Measurements from ENCODE around the gene RALGAPA2. TPM values are rescaled to one million over a fixed set of nuclear protein-coding genes. Genes with fewer than 3 reads are reported as not detected.
A peak's percentile ranks its signal among the peaks of the same experiment; 100 is the strongest.

The RALGAPA2 gene
- total RNA-seq, 1 donor = 6.2 TPM

- H3K27ac ChIP-seq (ENCODE audit: low read depth, low read length) = no peak overlapping the region
- H3K79me2 ChIP-seq (ENCODE audit: insufficient read depth, low read length) = no peaks in the 10 kb centered on the region
- H3K4me1 ChIP-seq (ENCODE audit: insufficient read depth, low read length) = peaks cover 4% of the 10 kb centered on the region
- no peak overlapping the region for H3K4me2 ChIP-seq (ENCODE audit: insufficient read depth, low read length)
- H2AFZ ChIP-seq (ENCODE audit: low read length) = no peak overlapping the region
- no peak for DNase-seq (ENCODE audit: insufficient read length, low spot score, missing footprints)
- no peak overlapping the region for H3K4me3 ChIP-seq (ENCODE audit: insufficient read depth, low read length)
- H3K9me3 ChIP-seq (ENCODE audit: low read depth, low read length) = no peaks in the 10 kb centered on the region
- H4K20me1 ChIP-seq (ENCODE audit: insufficient read depth, low read length) = no peaks in the 10 kb centered on the region
- no peaks in the 10 kb centered on the region for H3K27me3 ChIP-seq (ENCODE audit: insufficient read depth, low read length)
- no peaks in the 10 kb centered on the region for H3K36me3 ChIP-seq (ENCODE audit: insufficient read depth, low read length)
- no peak for TF ChIP-seq CTCF (IDR thresholded peaks at IDR 0.05; ENCODE audit: extremely low read depth, low read depth, low read length)
Observed at GRCh38 chr20:20597966-20598365, 114.5 kb downstream of the RALGAPA2 start.

DNA sequence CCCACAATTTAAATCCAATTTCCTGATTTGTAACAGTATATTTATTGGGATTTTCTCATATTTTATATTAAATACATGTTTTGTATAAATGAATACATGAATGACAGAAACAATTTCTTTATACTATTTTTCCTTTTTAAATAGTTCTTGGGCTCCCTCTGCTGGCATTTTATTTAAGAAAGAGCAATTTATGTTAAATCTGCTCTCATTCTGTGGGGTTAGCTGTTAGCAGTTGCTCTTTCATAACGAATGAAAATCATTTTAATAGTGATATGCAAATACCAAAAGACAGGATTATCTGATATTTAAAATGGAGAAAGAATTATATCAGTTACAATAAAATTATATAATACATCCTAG is 118.3 kb downstream of the RALGAPA2 start:
- no peak overlapping the region for H3K27ac ChIP-seq (ENCODE audit: low read depth, low read length)
- no peak overlapping the region for H3K4me3 ChIP-seq (ENCODE audit: insufficient read depth, low read length)
- no peaks in the 10 kb centered on the region for H3K27me3 ChIP-seq (ENCODE audit: insufficient read depth, low read length)
- no peak for DNase-seq (ENCODE audit: insufficient read length, low spot score, missing footprints)
- H3K4me1 ChIP-seq (ENCODE audit: insufficient read depth, low read length) = peaks cover 4% of the 10 kb centered on the region
- peak; percentile 23 for TF ChIP-seq CTCF (IDR thresholded peaks at IDR 0.05; ENCODE audit: extremely low read depth, low read depth, low read length)
- no peaks in the 10 kb centered on the region for H4K20me1 ChIP-seq (ENCODE audit: insufficient read depth, low read length)
- H3K36me3 ChIP-seq (ENCODE audit: insufficient read depth, low read length) = no peaks in the 10 kb centered on the region
- H2AFZ ChIP-seq (ENCODE audit: low read length) = no peak overlapping the region
- no peaks in the 10 kb centered on the region for H3K9me3 ChIP-seq (ENCODE audit: low read depth, low read length)
- no peaks in the 10 kb centered on the region for H3K79me2 ChIP-seq (ENCODE audit: insufficient read depth, low read length)
- H3K4me2 ChIP-seq (ENCODE audit: insufficient read depth, low read length) = peak overlapping the region; percentile 69

DNA sequence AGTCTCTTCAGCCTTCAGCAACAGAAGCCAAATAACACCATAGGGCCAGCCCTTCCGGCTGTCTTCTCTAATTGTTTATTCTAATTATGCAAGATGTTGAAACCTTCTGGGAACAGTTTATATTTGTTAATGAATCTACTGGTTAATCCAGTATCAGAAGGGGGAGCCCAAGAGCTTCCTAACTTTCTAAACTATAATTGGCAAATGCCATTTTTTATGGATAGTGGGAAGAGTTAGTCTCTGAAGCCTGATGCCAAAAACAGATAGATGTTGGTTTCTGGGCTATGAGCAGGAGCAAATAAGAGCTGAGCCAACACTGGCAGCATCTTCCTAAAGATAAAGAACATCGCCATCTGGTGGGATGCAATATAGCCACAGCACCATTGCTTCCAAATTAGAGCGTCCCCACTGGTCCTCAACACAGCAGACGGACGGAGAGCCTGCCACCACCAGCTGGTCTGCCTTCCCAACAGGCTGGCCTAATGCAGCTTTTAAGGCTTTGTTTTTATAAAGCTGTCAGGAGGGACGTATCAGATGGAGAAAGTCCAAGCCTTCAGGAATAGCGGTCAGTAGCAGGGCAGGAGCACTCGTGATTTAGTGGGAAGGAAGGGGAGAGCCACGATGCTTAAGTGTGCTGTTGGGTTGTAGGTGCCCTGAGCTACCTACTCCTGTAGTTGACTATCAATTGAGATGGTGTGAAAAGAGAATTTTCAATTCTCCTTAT is 118.8 kb downstream of the RALGAPA2 start:
- H4K20me1 ChIP-seq (ENCODE audit: insufficient read depth, low read length) = no peaks in the 10 kb centered on the region
- H3K9me3 ChIP-seq (ENCODE audit: low read depth, low read length) = no peaks in the 10 kb centered on the region
- DNase-seq (ENCODE audit: insufficient read length, low spot score, missing footprints) = peak; percentile 56
- H2AFZ ChIP-seq (ENCODE audit: low read length) = peak overlapping the region; percentile 75
- peaks cover 4% of the 10 kb centered on the region for H3K4me1 ChIP-seq (ENCODE audit: insufficient read depth, low read length)
- H3K4me2 ChIP-seq (ENCODE audit: insufficient read depth, low read length) = peak overlapping the region; percentile 69
- no peaks in the 10 kb centered on the region for H3K27me3 ChIP-seq (ENCODE audit: insufficient read depth, low read length)
- TF ChIP-seq CTCF (IDR thresholded peaks at IDR 0.05; ENCODE audit: extremely low read depth, low read depth, low read length) = peak; percentile 61
- no peak overlapping the region for H3K27ac ChIP-seq (ENCODE audit: low read depth, low read length)
- H3K36me3 ChIP-seq (ENCODE audit: insufficient read depth, low read length) = no peaks in the 10 kb centered on the region
- H3K79me2 ChIP-seq (ENCODE audit: insufficient read depth, low read length) = no peaks in the 10 kb centered on the region
- H3K4me3 ChIP-seq (ENCODE audit: insufficient read depth, low read length) = peak overlapping the region; percentile 9

- H3K79me2 ChIP-seq (ENCODE audit: insufficient read depth, low read length) = no peaks in the 10 kb centered on the region
- no peaks in the 10 kb centered on the region for H3K9me3 ChIP-seq (ENCODE audit: low read depth, low read length)
- no peak overlapping the region for H3K4me2 ChIP-seq (ENCODE audit: insufficient read depth, low read length)
- no peak overlapping the region for H2AFZ ChIP-seq (ENCODE audit: low read length)
- no peak for DNase-seq (ENCODE audit: insufficient read length, low spot score, missing footprints)
- no peak overlapping the region for H3K27ac ChIP-seq (ENCODE audit: low read depth, low read length)
- H4K20me1 ChIP-seq (ENCODE audit: insufficient read depth, low read length) = no peaks in the 10 kb centered on the region
- H3K4me1 ChIP-seq (ENCODE audit: insufficient read depth, low read length) = no peaks in the 10 kb centered on the region
- H3K27me3 ChIP-seq (ENCODE audit: insufficient read depth, low read length) = no peaks in the 10 kb centered on the region
- H3K4me3 ChIP-seq (ENCODE audit: insufficient read depth, low read length) = no peak overlapping the region
- TF ChIP-seq CTCF (IDR thresholded peaks at IDR 0.05; ENCODE audit: extremely low read depth, low read depth, low read length) = no peak
- H3K36me3 ChIP-seq (ENCODE audit: insufficient read depth, low read length) = no peaks in the 10 kb centered on the region
Observed at GRCh38 chr20:20585146-20585545, 127.3 kb downstream of the RALGAPA2 start.

Data from osteoblast (primary cell).